Esophagus (tissue), 2 donors: ENCODE data around the gene NME7. TPM values are rescaled to one million over a fixed set of nuclear protein-coding genes. Genes with fewer than 3 reads are reported as not detected.
A peak's percentile ranks its signal among the peaks of the same experiment; 100 is the strongest.

Source experiments
- H3K27ac ChIP-seq, 2 donors: one replicate each; pipeline ENCODE4 v1.5.1; 2013; ENCODE audit warnings: low read depth in 2 of 2, mild to moderate bottlenecking in 2 of 2, inconsistent platforms in 1 of 2, low read length in 1 of 2, moderate library complexity in 1 of 2
- H3K27me3 ChIP-seq, 2 donors: one replicate each; pipeline ENCODE4 v1.6.1; 2013; ENCODE audit warnings: low read length in 2 of 2, control low read depth in 1 of 2, mild to moderate bottlenecking in 1 of 2; ENCODE audit not compliant: insufficient read depth in 2 of 2, control insufficient read depth in 1 of 2
- H3K36me3 ChIP-seq, 2 donors: one replicate each; pipeline ENCODE4 v1.6.1; 2013; ENCODE audit warnings: low read length in 1 of 2; ENCODE audit not compliant: control insufficient read depth in 2 of 2, insufficient read depth in 2 of 2
- H3K4me1 ChIP-seq, 2 donors: one replicate each; pipeline ENCODE4 v1.6.1; 2013; ENCODE audit warnings: low read length in 1 of 2; ENCODE audit not compliant: control insufficient read depth in 2 of 2, insufficient read depth in 2 of 2
- H3K4me3 ChIP-seq, 2 donors: one replicate each; pipeline ENCODE4 v1.5.1; 2013; ENCODE audit warnings: low read length in 2 of 2, mild to moderate bottlenecking in 2 of 2, low read depth in 1 of 2, moderate library complexity in 1 of 2
- H3K9me3 ChIP-seq, 2 donors: one replicate each; pipeline ENCODE4 v1.6.1; 2013; ENCODE audit warnings: mild to moderate bottlenecking in 2 of 2, low read depth in 1 of 2, low read length in 1 of 2, moderate library complexity in 1 of 2; ENCODE audit not compliant: control insufficient read depth in 2 of 2, insufficient read depth in 1 of 2
- WGBS, 2 donors: extraction: QIAGEN DNeasy Blood & Tissue Kit; methylation state at CpG; one replicate each; pipeline ENCODE4 v1.1.7; 2013; 5-methylcytosine and 5-hydroxymethylcytosine counted together
- polyA plus RNA-seq, 2 donors: library from polyadenylated mRNA; stranded (reverse); fragments of 200-250 nt; gene quantifications; one replicate each; pipeline ENCODE4 v1.2.3, GENCODE V29; 2013
- donor health status: healthy with polysubstance abuse.
- donor health status: Bipolar disorder and iron deficiency.

The NME7 gene
- polyA plus RNA-seq, 2 donors: 2.0 to 5.6 TPM

- Histone ChIP-seq H3K4me3 (peak overlapping the region in 1 of 2 donors; percentile 91), H3K27me3 (no peaks in the 10 kb centered on the region), H3K4me1 (peaks cover 11 to 18% of the 10 kb centered on the region in 2 donors), H3K9me3 (no peaks in the 10 kb centered on the region), H3K27ac (peak overlapping the region in 1 of 2 donors; percentile 80), H3K36me3 (no peaks in the 10 kb centered on the region)
- 61 to 65% methylated on average over 6 of the region's 6 CpGs for WGBS, 2 donors
Observed at GRCh38 chr1:169105087-169105433, 262.5 kb downstream of the NME7 start.

GRCh38 chr1:169103480-169103893, 264.1 kb downstream of the NME7 start:
- WGBS, 2 donors: 40 to 50% methylated on average over 6 of the region's 6 CpGs
- Histone ChIP-seq H3K9me3 (no peaks in the 10 kb centered on the region), H3K4me1 (peaks cover 11 to 18% of the 10 kb centered on the region in 2 donors), H3K36me3 (no peaks in the 10 kb centered on the region), H3K27ac (peak overlapping the region; percentile 71 to 78), H3K4me3 (peak overlapping the region in 1 of 2 donors; percentile 8), H3K27me3 (no peaks in the 10 kb centered on the region)

GRCh38 chr1:169103002-169103401, 264.6 kb downstream of the NME7 start:
- Histone ChIP-seq H3K4me3 (peak overlapping the region in 1 of 2 donors; percentile 8), H3K36me3 (no peaks in the 10 kb centered on the region), H3K4me1 (peaks cover 11 to 18% of the 10 kb centered on the region in 2 donors), H3K9me3 (no peaks in the 10 kb centered on the region), H3K27ac (peak overlapping the region; percentile 71 to 78), H3K27me3 (no peaks in the 10 kb centered on the region)
- WGBS, 2 donors: 58 to 62% methylated on average over 5 of the region's 5 CpGs

- Histone ChIP-seq H3K36me3 (no peaks in the 10 kb centered on the region), H3K27me3 (no peaks in the 10 kb centered on the region), H3K4me3 (peak overlapping the region in 1 of 2 donors; percentile 8), H3K4me1 (peaks cover 11 to 15% of the 10 kb centered on the region in 2 donors), H3K27ac (peak overlapping the region; percentile 71 to 78), H3K9me3 (no peaks in the 10 kb centered on the region)
- WGBS, 2 donors: 28% methylated on average over 4 of the region's 4 CpGs
Observed at GRCh38 chr1:169102567-169102966, 265.0 kb downstream of the NME7 start.

- Histone ChIP-seq H3K27ac (no peak overlapping the region), H3K27me3 (no peaks in the 10 kb centered on the region), H3K36me3 (no peaks in the 10 kb centered on the region), H3K4me1 (peaks cover 11 to 15% of the 10 kb centered on the region in 2 donors), H3K9me3 (no peaks in the 10 kb centered on the region), H3K4me3 (no peak overlapping the region)
- WGBS, 2 donors: 83 to 84% methylated on average over 3 of the region's 3 CpGs
Observed at GRCh38 chr1:169100651-169101088, 266.9 kb downstream of the NME7 start.

GRCh38 chr1:169100208-169100607, 267.4 kb downstream of the NME7 start:
- Histone ChIP-seq H3K4me3 (no peak overlapping the region), H3K9me3 (no peaks in the 10 kb centered on the region), H3K27me3 (no peaks in the 10 kb centered on the region), H3K36me3 (no peaks in the 10 kb centered on the region), H3K4me1 (peaks cover 11 to 15% of the 10 kb centered on the region in 2 donors), H3K27ac (no peak overlapping the region)
- WGBS, 2 donors: 74 to 91% methylated on average over 1 of the region's 1 CpG

GRCh38 chr1:169099561-169099960, 268.0 kb downstream of the NME7 start:
- no peaks in the 10 kb centered on the region for H3K27me3 ChIP-seq
- H3K9me3 ChIP-seq: no peaks in the 10 kb centered on the region
- H3K27ac ChIP-seq: no peak overlapping the region
- peaks cover 11 to 15% of the 10 kb centered on the region in 2 donors for H3K4me1 ChIP-seq
- WGBS, 2 donors: 82 to 85% methylated on average over 2 of the region's 2 CpGs
- no peaks in the 10 kb centered on the region for H3K36me3 ChIP-seq
- no peak overlapping the region for H3K4me3 ChIP-seq

GRCh38 chr1:169098380-169098779, 269.2 kb downstream of the NME7 start:
- peaks cover 9 to 11% of the 10 kb centered on the region in 2 donors for H3K4me1 ChIP-seq
- 74 to 88% methylated on average over 1 of the region's 1 CpG for WGBS, 2 donors
- H3K27ac ChIP-seq: no peak overlapping the region
- H3K36me3 ChIP-seq: no peaks in the 10 kb centered on the region
- H3K27me3 ChIP-seq: no peaks in the 10 kb centered on the region
- no peak overlapping the region for H3K4me3 ChIP-seq
- no peaks in the 10 kb centered on the region for H3K9me3 ChIP-seq

GRCh38 chr1:169094897-169095569, 272.6 kb downstream of the NME7 start:
- no peaks in the 10 kb centered on the region for H3K4me1 ChIP-seq
- no peak overlapping the region for H3K4me3 ChIP-seq
- WGBS, 2 donors: 50 to 58% methylated on average over 4 of the region's 4 CpGs
- H3K27me3 ChIP-seq: no peaks in the 10 kb centered on the region
- no peaks in the 10 kb centered on the region for H3K36me3 ChIP-seq
- no peak overlapping the region for H3K27ac ChIP-seq
- no peaks in the 10 kb centered on the region for H3K9me3 ChIP-seq

GRCh38 chr1:169092399-169092798, 275.2 kb downstream of the NME7 start:
- no peaks in the 10 kb centered on the region for H3K4me1 ChIP-seq
- H3K4me3 ChIP-seq: no peak overlapping the region
- H3K36me3 ChIP-seq: no peaks in the 10 kb centered on the region
- H3K27ac ChIP-seq: no peak overlapping the region
- 92 to 94% methylated on average over 2 of the region's 2 CpGs for WGBS, 2 donors
- no peaks in the 10 kb centered on the region for H3K27me3 ChIP-seq
- H3K9me3 ChIP-seq: no peaks in the 10 kb centered on the region
